ENCODE data around the gene TREML1. TPM values are rescaled to one million over a fixed set of nuclear protein-coding genes. Genes with fewer than 3 reads are reported as not detected.

Gene TREML1
- total and polyA plus RNA-seq, 2 of the 4 experiments (the other 2 are of a cell fraction): not detected

GRCh38 chr6:41153451-41153850 is 696 bp downstream of the TREML1 start:
- Histone ChIP-seq H3K4ac (ENCODE audit: low read depth, low read length) (no peak overlapping the region), H3K18ac (ENCODE audit: low read depth, low read length) (no peak overlapping the region), H2BK5ac (ENCODE audit: low read depth, low read length, poor library complexity, severe bottlenecking) (no peak overlapping the region), H4K20me1 (ENCODE audit: insufficient read depth, low read length) (no peaks in the 10 kb centered on the region), H2AK9ac (replicated peaks; ENCODE audit: low read depth, low read length, poor library complexity) (no peak overlapping the region), H3K23ac (ENCODE audit: low read depth, low read length) (no peak overlapping the region), H2AK5ac (ENCODE audit: low read depth, low read length) (no peak overlapping the region), H2BK20ac (ENCODE audit: low read depth, low read length) (no peak overlapping the region), H3K9me1 (ENCODE audit: insufficient read depth, low read length) (no peaks in the 10 kb centered on the region), H3K4me1 (ENCODE audit: control insufficient read depth, insufficient read depth, low read length) (no peaks in the 10 kb centered on the region), H4K91ac (ENCODE audit: insufficient read depth, low read depth, low read length) (no peak overlapping the region), H4K8ac (ENCODE audit: low read depth in 2 of 2, low read length in 2 of 2) (no peak overlapping the region), H2BK120ac (ENCODE audit: low read depth, low read length) (no peak overlapping the region), H3K9me3 (ENCODE audit: control insufficient read depth, insufficient read depth, low read length) (no peaks in the 10 kb centered on the region), H3K36me3 (ENCODE audit: control insufficient read depth, insufficient read depth, low read length) (no peaks in the 10 kb centered on the region), H3K14ac (replicated peaks; ENCODE audit: low read depth, low read length) (no peak overlapping the region), H3K27me3 (ENCODE audit: control insufficient read depth, insufficient read depth, low read length) (no peaks in the 10 kb centered on the region; the same call in 1 of the 2 replicates), H2AFZ (replicated peaks; ENCODE audit: low read length, poor library complexity) (no peak overlapping the region), H3K9ac (ENCODE audit: low read depth, low read length) (no peak overlapping the region), H4K5ac (ENCODE audit: low read depth, low read length) (no peak overlapping the region), H2BK15ac (ENCODE audit: low read depth, low read length) (no peak overlapping the region), H3K27ac (ENCODE audit: insufficient read depth, low read length) (no peak overlapping the region), H3K4me3 (ENCODE audit: insufficient read depth, low read depth, low read length) (no peak overlapping the region), H3K4me2 (ENCODE audit: low read depth, low read length) (no peak overlapping the region), H3K56ac (ENCODE audit: extremely low read depth, insufficient read depth, low read length) (no peak overlapping the region), H3K79me1 (ENCODE audit: low read depth in 1 of 2, low read length in 2 of 2) (no peaks in the 10 kb centered on the region)
- intact Hi-C loops (cut with micrococcal nuclease) (no loop called here), in situ Hi-C loops (cut with MboI; ENCODE audit: low sequenced_read_pairs) (no loop called here), dilution Hi-C loops (cut with HindIII; ENCODE audit: low sequenced_read_pairs, unreplicated experiment) (no loop called here)
- DNase-seq: no peak
- ChIA-PET POLR2A (ENCODE audit: unreplicated experiment) (no interaction called here), CTCF (no interaction called here)
- BruUV-seq (replicated peaks): no TSS peak
- no peak for ATAC-seq (ENCODE audit: low read depth)
- WGBS, 2 experiments (ENCODE audit: extremely low coverage in 2 of 2, insufficient read length in 1 of 2): no CpG with 5 or more reads among the region's 4 CpGs
- TF ChIP-seq CTCF (conservative IDR thresholded peaks at IDR 0.05; ENCODE audit: low read depth, low read length) (no peak), SMC3 (IDR thresholded peaks at IDR 0.05; ENCODE audit: low read depth, low read length) (no peak), NFE2L2 (IDR thresholded peaks at IDR 0.05; ENCODE audit: low read depth, low read length) (no peak), USF2 (IDR thresholded peaks at IDR 0.05; ENCODE audit: low read depth, low read length) (no peak), RAD21 (IDR thresholded peaks at IDR 0.05; ENCODE audit: low read length) (no peak), FOS (IDR thresholded peaks at IDR 0.05; ENCODE audit: low read depth, low read length) (no peak), MXI1 (IDR thresholded peaks at IDR 0.05; ENCODE audit: borderline replicate concordance, low read depth, low read length) (no peak), MAFK (IDR thresholded peaks at IDR 0.05; ENCODE audit: low read depth, low read length) (no peak), POLR2A (IDR thresholded peaks at IDR 0.05; ENCODE audit: low read depth, low read length) (no peak), BHLHE40 (IDR thresholded peaks at IDR 0.05; ENCODE audit: low read depth, low read length) (no peak), CHD1 (IDR thresholded peaks at IDR 0.05; ENCODE audit: low read depth, low read length) (no peak), CEBPB (IDR thresholded peaks at IDR 0.05; ENCODE audit: low read depth, low read length) (no peak), MAZ (IDR thresholded peaks at IDR 0.05; ENCODE audit: borderline replicate concordance, low read depth, low read length) (no peak), ELK1 (IDR thresholded peaks at IDR 0.05; ENCODE audit: borderline replicate concordance, low read depth, low read length) (no peak), RCOR1 (IDR thresholded peaks at IDR 0.05; ENCODE audit: insufficient replicate concordance, low read length) (no peak), RFX5 (IDR thresholded peaks at IDR 0.05; ENCODE audit: low read depth, low read length) (no peak)

All from IMR-90 (cell line).